Fibroblast of the aortic adventitia (primary cell): ENCODE measurements around the gene ASGR2. TPM values are rescaled to one million over a fixed set of nuclear protein-coding genes. Genes with fewer than 3 reads are reported as not detected.
A peak's percentile ranks its signal among the peaks of the same experiment; 100 is the strongest.

Source experiments
- DNase-seq: peaks from one replicate; pipeline ENCODE4 v3.0.0-alpha.2; 2010; ENCODE audit warnings: low read depth
- H3K4me3 ChIP-seq: 2 replicates; pipeline ENCODE4 v1.5.1; 2011; ENCODE audit warnings: low read depth, mild to moderate bottlenecking, control low read depth, low read length, moderate library complexity
- CTCF ChIP-seq: IDR thresholded peaks from 2 replicates; pipeline ENCODE4 v1.5.1; 2011; ENCODE audit warnings: mild to moderate bottlenecking, low read length, control low read depth, inconsistent platforms; ENCODE audit not compliant: insufficient read depth
- small RNA-seq: library from RNA; depleted of rRNA; stranded (forward); fragments of <200 nt; gene quantifications from one replicate; pipeline ENCODE3, GENCODE V24; 2012
- total RNA-seq: library from RNA; depleted of rRNA; stranded (reverse); fragments of >200 nt; gene quantifications from 2 replicates; pipeline ENCODE4 v1.2.3, GENCODE V29; 2012; ENCODE audit warnings: low replicate concordance

Gene ASGR2
- total RNA-seq, 1 donor = not detected

GRCh38 chr17:7060165-7060891 is 54.3 kb downstream of the ASGR2 start:
- H3K4me3 ChIP-seq = no peak overlapping the region
- TF ChIP-seq CTCF = no peak
- peak; percentile 76 for DNase-seq

DNA sequence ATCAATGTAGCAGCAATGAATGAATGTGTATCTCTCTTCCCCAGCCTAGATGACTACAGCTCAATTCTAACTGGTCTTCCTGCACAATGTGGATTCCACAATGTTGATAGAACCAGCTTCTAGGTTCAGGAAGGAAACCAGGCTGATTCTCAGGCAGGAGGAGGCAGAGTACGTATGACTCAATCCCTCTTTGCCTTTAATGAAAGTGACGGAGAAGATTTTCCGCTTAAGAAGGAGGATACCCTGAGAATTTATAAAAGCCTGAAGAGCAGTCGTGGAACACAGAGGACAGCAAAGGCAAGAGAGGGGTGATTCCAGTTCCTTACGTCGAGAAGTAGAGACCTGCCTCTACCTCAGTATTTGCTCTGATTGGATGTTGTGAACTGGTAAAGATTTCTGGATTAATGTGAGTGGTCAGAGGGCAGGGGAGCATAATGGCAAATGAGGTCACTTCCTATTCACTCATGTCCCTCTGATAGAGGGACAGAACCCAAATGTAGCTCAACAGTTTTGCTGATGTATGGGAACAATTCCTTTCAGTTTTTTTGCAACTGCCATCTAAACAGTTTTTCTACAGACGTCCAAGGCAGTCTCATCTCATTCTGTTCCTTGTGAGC is 55.7 kb downstream of the ASGR2 start:
- peak; percentile 16 for DNase-seq
- no peak for TF ChIP-seq CTCF
- no peak overlapping the region for H3K4me3 ChIP-seq

GRCh38 chr17:7056386-7056785 is 58.2 kb downstream of the ASGR2 start:
- H3K4me3 ChIP-seq = no peak overlapping the region
- no peak for DNase-seq
- TF ChIP-seq CTCF = no peak

Small RNA genes lying within 50 kb of the gene (small RNA-seq; reads per million reads assigned to genes)
- not detected for gene AC120057.1

Other genes starting within 250 kb of the ASGR2 start
- gene ALOX12, start 118.8 kb downstream of the ASGR2 start, total RNA-seq = 0.65 TPM in 1 of 2 replicates, not detected in the other
- gene RNASEK, start 102.2 kb downstream of the ASGR2 start, total RNA-seq = 9.3 and 90.7 TPM in 2 replicates
- gene BCL6B, start 91.8 kb downstream of the ASGR2 start, total RNA-seq = 0.41 and 0.45 TPM in 2 replicates
- 0.72 and 3.1 TPM in 2 replicates for gene SLC16A13, start 78.8 kb downstream of the ASGR2 start, total RNA-seq
- gene SLC16A11, start 70.7 kb downstream of the ASGR2 start, total RNA-seq = 0.27 and 2.4 TPM in 2 replicates
- gene CLEC10A, start 34.6 kb downstream of the ASGR2 start, total RNA-seq = not detected in 2 replicates
- 0.09 and 2.8 TPM in 2 replicates for gene ASGR1, start 64.5 kb upstream of the ASGR2 start, total RNA-seq
- gene DLG4, start 105.0 kb upstream of the ASGR2 start, total RNA-seq = 2.9 and 11.9 TPM in 2 replicates
- gene ACADVL, start 105.1 kb upstream of the ASGR2 start, total RNA-seq = 136 and 210 TPM in 2 replicates
- 67.7 and 102 TPM in 2 replicates for gene DVL2, start 119.7 kb upstream of the ASGR2 start, total RNA-seq
- 26.7 and 40.3 TPM in 2 replicates for gene PHF23, start 124.6 kb upstream of the ASGR2 start, total RNA-seq
- 293 and 420 TPM in 2 replicates for gene GABARAP, start 127.6 kb upstream of the ASGR2 start, total RNA-seq
- 15.3 and 41.2 TPM in 2 replicates for gene CTDNEP1, start 136.9 kb upstream of the ASGR2 start, total RNA-seq
- 31.6 and 35.6 TPM in 2 replicates for gene ELP5, start 137.4 kb upstream of the ASGR2 start, total RNA-seq
- 3.0 TPM in 1 of 2 replicates, not detected in the other for gene CLDN7, start 147.7 kb upstream of the ASGR2 start, total RNA-seq
- 0.18 TPM in 1 of 2 replicates, not detected in the other for gene SLC2A4, start 166.9 kb upstream of the ASGR2 start, total RNA-seq
- gene YBX2, start 179.8 kb upstream of the ASGR2 start, total RNA-seq = not detected in 2 replicates
- 78.3 and 1,006 TPM in 2 replicates for gene EIF5A, start 192.8 kb upstream of the ASGR2 start, total RNA-seq
- 28.4 and 69.1 TPM in 2 replicates for gene GPS2, start 200.5 kb upstream of the ASGR2 start, total RNA-seq
- gene NEURL4, start 214.5 kb upstream of the ASGR2 start, total RNA-seq = 17.4 and 17.7 TPM in 2 replicates
- 0.72 TPM in 1 of 2 replicates, not detected in the other for gene ACAP1, start 221.7 kb upstream of the ASGR2 start, total RNA-seq
- gene KCTD11, start 237.3 kb upstream of the ASGR2 start, total RNA-seq = 6.1 and 6.9 TPM in 2 replicates
- not detected in 2 replicates for gene TMEM95, start 240.3 kb upstream of the ASGR2 start, total RNA-seq